Neutrophil (primary cell): Measurements from ENCODE around the gene SECTM1.
A peak's percentile ranks its signal among the peaks of the same experiment; 100 is the strongest.
"Not testable (repeated sequence)": the region's sequence is repeated elsewhere in the genome, so short reads cannot be mapped to it uniquely, and the experiment has no call there.

ENCODE experiments used
- H3K27ac ChIP-seq: fragments of 200-600 bp; sonication (generic); 2 replicates; pipeline ENCODE4 v1.5.1; 2016; ENCODE audit warnings: mild to moderate bottlenecking, moderate library complexity
- H3K27me3 ChIP-seq: fragments of 200-600 bp; sonication (generic); 2 replicates; pipeline ENCODE4 v1.6.0; 2016; ENCODE audit warnings: mild to moderate bottlenecking
- H3K36me3 ChIP-seq: fragments of 200-600 bp; sonication (generic); 2 replicates; pipeline ENCODE4 v1.5.1; 2017
- H3K4me1 ChIP-seq, 2 experiments: fragments of 200-600 bp in 1 of 2; sonication (generic) in 1 of 2; 1 replicate in 1 of 2; 2 replicates in 1 of 2; pipeline versions ENCODE4 v1.5.1 to v1.6.1; 2013 to 2016; ENCODE audit warnings: low read depth in 1 of 2, low read length in 1 of 2, mild to moderate bottlenecking in 1 of 2, moderate library complexity in 1 of 2; ENCODE audit not compliant: control insufficient read depth in 1 of 2, insufficient read depth in 1 of 2
- H3K4me3 ChIP-seq, 2 experiments: fragments of 200-600 bp in 1 of 2; sonication (generic) in 1 of 2; 1 replicate in 1 of 2; 2 replicates in 1 of 2; pipeline ENCODE4 v1.5.1; 2013 to 2016; ENCODE audit warnings: low read depth in 1 of 2, low read length in 1 of 2, mild to moderate bottlenecking in 1 of 2, moderate library complexity in 1 of 2
- H3K9me3 ChIP-seq: fragments of 200-600 bp; sonication (generic); 2 replicates; pipeline ENCODE4 v1.5.1; 2016
- CTCF ChIP-seq: fragments of 200-600 bp; sonication (generic); IDR thresholded peaks from 2 replicates; pipeline ENCODE4 v1.5.1; 2016; ENCODE audit warnings: antibody characterized with exemption

Gene SECTM1

GRCh38 chr17:82348866-82349265, 15.3 kb upstream of the SECTM1 start:
- Histone ChIP-seq H3K27me3 (peaks cover 36% of the 10 kb centered on the region), H3K4me1 (peaks cover 0 to 8% of the 10 kb centered on the region in 2 experiments)
- no peak for TF ChIP-seq CTCF

GRCh38 chr17:82348434-82348833, 14.9 kb upstream of the SECTM1 start:
- H3K27me3 ChIP-seq: peaks cover 36% of the 10 kb centered on the region
- no peaks in the 10 kb centered on the region for H3K36me3 ChIP-seq
- no peak for TF ChIP-seq CTCF
- peaks cover 0 to 8% of the 10 kb centered on the region in 2 experiments for H3K4me1 ChIP-seq
- no peak overlapping the region for H3K27ac ChIP-seq
- H3K4me3 ChIP-seq: no peak overlapping the region
- no peaks in the 10 kb centered on the region for H3K9me3 ChIP-seq

More at GRCh38 chr17:82348866-82349265, 15.3 kb upstream of the SECTM1 start:
- Histone ChIP-seq H3K9me3 (no peaks in the 10 kb centered on the region), H3K27ac (no peak overlapping the region), H3K36me3 (no peaks in the 10 kb centered on the region), H3K4me3 (no peak overlapping the region)

- H3K27me3 ChIP-seq: peaks cover 36% of the 10 kb centered on the region
- not testable (repeated sequence) for H3K27ac ChIP-seq, H3K4me3 ChIP-seq, H3K4me1 ChIP-seq, H3K36me3 ChIP-seq, H3K9me3 ChIP-seq
Measured at GRCh38 chr17:82347994-82348393, 14.4 kb upstream of the SECTM1 start.

GRCh38 chr17:82346342-82347300, 13.1 kb upstream of the SECTM1 start:
- no peak for TF ChIP-seq CTCF
- H3K27me3 ChIP-seq: peaks cover 36% of the 10 kb centered on the region
- peaks cover 0 to 7% of the 10 kb centered on the region in 2 experiments for H3K4me1 ChIP-seq
- peak overlapping the region; percentile 14 for H3K27ac ChIP-seq
- no peaks in the 10 kb centered on the region for H3K36me3 ChIP-seq
- no peaks in the 10 kb centered on the region for H3K9me3 ChIP-seq
- no peak overlapping the region for H3K4me3 ChIP-seq

- TF ChIP-seq CTCF: no peak
- Histone ChIP-seq H3K4me3 (no peak overlapping the region), H3K9me3 (no peaks in the 10 kb centered on the region), H3K36me3 (no peaks in the 10 kb centered on the region), H3K27ac (no peak overlapping the region), H3K27me3 (peaks cover 30% of the 10 kb centered on the region), H3K4me1 (peaks cover 0 to 6% of the 10 kb centered on the region in 2 experiments)
Measured at GRCh38 chr17:82345151-82345976, 11.8 kb upstream of the SECTM1 start.
